ENCODE measurements around the gene TCEAL8. TPM values are rescaled to one million over a fixed set of nuclear protein-coding genes. Genes with fewer than 3 reads are reported as not detected.

TCEAL8 gene
- total RNA-seq = 10 to 100 TPM; 49.7 to 56.9 (median 54.2) TPM

GRCh38 chrX:103254921-103255493, at the start of gene TCEAL8:
Gene TCEAL8 (minus strand): TSS chrX:103255155. CDS start chrX:103253979, 1,176 bp downstream.
- peak within 1 kb of the TSS; percentile 57 to 67 (median 63) for H3K4me3 ChIP-seq
- 26% methylated on average over 22 of the region's 22 CpGs for WGBS
- no peaks in the 10 kb centered on the region for H3K27me3 ChIP-seq
- no peaks in the 10 kb centered on the region for H3K9me3 ChIP-seq
- peak; percentile 93 for DNase-seq (ENCODE audit: extremely low spot score)
- intact Hi-C loops (cut with DNase I) = loop anchor here (5.0 kb wide), 1 partner anchor 38 kb away; the partner anchor contains the start of gene BEX4
- TF ChIP-seq POLR2A (IDR thresholded peaks at IDR 0.05; ENCODE audit: low read depth) (peak; percentile 24), EP300 (IDR thresholded peaks at IDR 0.05) (no peak), POLR2AphosphoS5 (IDR thresholded peaks at IDR 0.05) (peak; percentile 82 to 91)
- TF ChIP-seq, protein P1, sequence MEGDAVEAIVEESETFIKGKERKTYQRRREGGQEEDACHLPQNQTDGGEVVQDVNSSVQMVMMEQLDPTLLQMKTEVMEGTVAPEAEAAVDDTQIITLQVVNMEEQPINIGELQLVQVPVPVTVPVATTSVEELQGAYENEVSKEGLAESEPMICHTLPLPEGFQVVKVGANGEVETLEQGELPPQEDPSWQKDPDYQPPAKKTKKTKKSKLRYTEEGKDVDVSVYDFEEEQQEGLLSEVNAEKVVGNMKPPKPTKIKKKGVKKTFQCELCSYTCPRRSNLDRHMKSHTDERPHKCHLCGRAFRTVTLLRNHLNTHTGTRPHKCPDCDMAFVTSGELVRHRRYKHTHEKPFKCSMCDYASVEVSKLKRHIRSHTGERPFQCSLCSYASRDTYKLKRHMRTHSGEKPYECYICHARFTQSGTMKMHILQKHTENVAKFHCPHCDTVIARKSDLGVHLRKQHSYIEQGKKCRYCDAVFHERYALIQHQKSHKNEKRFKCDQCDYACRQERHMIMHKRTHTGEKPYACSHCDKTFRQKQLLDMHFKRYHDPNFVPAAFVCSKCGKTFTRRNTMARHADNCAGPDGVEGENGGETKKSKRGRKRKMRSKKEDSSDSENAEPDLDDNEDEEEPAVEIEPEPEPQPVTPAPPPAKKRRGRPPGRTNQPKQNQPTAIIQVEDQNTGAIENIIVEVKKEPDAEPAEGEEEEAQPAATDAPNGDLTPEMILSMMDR (IDR thresholded peaks at IDR 0.05) = no peak
- H3K27ac ChIP-seq (replicated peaks in 1 of 4) = peak within 1 kb of the TSS; percentile 85 to 89 (median 88)
- peaks cover 0 to 5% (median 2%) of the 10 kb centered on the region in 4 donors for H3K36me3 ChIP-seq
- peaks cover 0 to 11% (median 3%) of the 10 kb centered on the region in 4 donors for H3K4me1 ChIP-seq

GRCh38 chrX:103304705-103305104, 49.8 kb upstream of the TCEAL8 start:
- no peak overlapping the region for H3K27ac ChIP-seq (replicated peaks in 1 of 4)
- TF ChIP-seq, protein P1 (IDR thresholded peaks at IDR 0.05) = no peak
- TF ChIP-seq POLR2AphosphoS5 (IDR thresholded peaks at IDR 0.05) (no peak), POLR2A (IDR thresholded peaks at IDR 0.05; ENCODE audit: low read depth) (no peak), EP300 (IDR thresholded peaks at IDR 0.05) (no peak)
- no peak for DNase-seq (ENCODE audit: extremely low spot score)
- H3K4me3 ChIP-seq = no peak overlapping the region
- H3K27me3 ChIP-seq = no peaks in the 10 kb centered on the region
- no peaks in the 10 kb centered on the region for H3K4me1 ChIP-seq
- H3K9me3 ChIP-seq = no peaks in the 10 kb centered on the region
- intact Hi-C loops (cut with DNase I) = no loop called here
- H3K36me3 ChIP-seq = no peaks in the 10 kb centered on the region

DNA sequence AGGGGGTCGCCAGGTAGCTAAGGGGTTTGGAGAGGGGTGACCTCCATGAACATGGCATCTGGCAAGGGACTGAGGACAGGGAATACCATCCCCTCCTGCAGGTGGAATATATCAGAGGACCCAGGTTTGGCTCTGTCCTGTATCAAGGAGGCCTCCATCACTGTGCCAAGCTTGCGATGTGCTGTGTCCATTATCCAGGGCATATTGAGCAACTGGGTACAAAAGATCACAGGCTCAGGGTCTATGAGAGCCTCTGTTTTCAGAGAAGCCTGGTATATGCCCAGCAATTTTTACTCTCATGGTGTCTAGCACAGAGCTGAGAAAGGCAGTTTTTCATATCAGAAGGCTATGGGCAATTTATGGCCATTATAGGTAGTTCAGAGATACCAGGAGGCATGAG, 38.2 kb upstream of the TCEAL8 start:
- no peak overlapping the region for H3K27ac ChIP-seq (replicated peaks in 1 of 4)
- TF ChIP-seq, protein P1 (IDR thresholded peaks at IDR 0.05) = no peak
- TF ChIP-seq POLR2A (IDR thresholded peaks at IDR 0.05; ENCODE audit: low read depth) = no peak
- no peak for TF ChIP-seq POLR2AphosphoS5 (IDR thresholded peaks at IDR 0.05)
- TF ChIP-seq EP300 (IDR thresholded peaks at IDR 0.05) = no peak
- no peaks in the 10 kb centered on the region for H3K36me3 ChIP-seq
- H3K4me1 ChIP-seq = no peaks in the 10 kb centered on the region
- DNase-seq (ENCODE audit: extremely low spot score) = no peak
- H3K27me3 ChIP-seq = no peaks in the 10 kb centered on the region
- 71% methylated on average over 2 of the region's 2 CpGs for WGBS
- peaks cover 0 to 11% (median 0%) of the 10 kb centered on the region in 4 donors for H3K9me3 ChIP-seq
- intact Hi-C loops (cut with DNase I) = no loop called here
- no peak overlapping the region for H3K4me3 ChIP-seq

DNA sequence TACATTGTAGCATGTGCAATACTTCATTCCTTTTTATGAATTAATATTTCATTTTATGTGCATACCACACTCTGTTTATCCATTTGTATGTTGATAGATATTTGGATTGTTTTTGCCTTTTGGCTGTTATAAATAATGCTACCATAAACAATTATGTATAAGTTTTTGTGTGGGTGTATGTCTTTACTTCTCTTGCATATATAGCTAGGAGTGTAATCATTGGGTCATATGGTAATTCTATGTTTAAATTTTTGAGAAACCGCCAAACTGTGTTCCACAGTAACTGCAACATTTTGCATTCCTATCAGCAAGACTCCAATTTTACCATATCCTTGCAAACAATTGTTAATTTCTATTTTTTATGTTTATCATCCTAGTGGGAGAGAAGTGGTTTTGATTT, 24.7 kb upstream of the TCEAL8 start:
- peaks cover 0 to 7% (median 0%) of the 10 kb centered on the region in 4 donors for H3K9me3 ChIP-seq
- TF ChIP-seq, protein P1 (IDR thresholded peaks at IDR 0.05) = no peak
- no peak for TF ChIP-seq POLR2AphosphoS5 (IDR thresholded peaks at IDR 0.05)
- TF ChIP-seq POLR2A (IDR thresholded peaks at IDR 0.05; ENCODE audit: low read depth) = no peak
- TF ChIP-seq EP300 (IDR thresholded peaks at IDR 0.05) = no peak
- no peaks in the 10 kb centered on the region for H3K36me3 ChIP-seq
- H3K4me3 ChIP-seq = no peak overlapping the region
- peaks cover 0 to 10% (median 7%) of the 10 kb centered on the region in 4 donors for H3K4me1 ChIP-seq
- WGBS = 62% methylated on average over 1 of the region's 1 CpG
- peaks cover 0 to 15% (median 4%) of the 10 kb centered on the region in 4 donors for H3K27me3 ChIP-seq
- intact Hi-C loops (cut with DNase I) = no loop called here
- no peak for DNase-seq (ENCODE audit: extremely low spot score)
- H3K27ac ChIP-seq (replicated peaks in 1 of 4) = no peak overlapping the region
